GM12872 (cell line): ENCODE data around the gene HNRNPR.

ENCODE experiments used
- CTCF ChIP-seq: IDR thresholded peaks from 3 replicates; pipeline ENCODE4 v1.5.1; 2011; ENCODE audit warnings: low read depth, mild to moderate bottlenecking, low read length, moderate library complexity; ENCODE audit not compliant: insufficient read depth

Gene HNRNPR

GRCh38 chr1:23288671-23289070 is 55.4 kb downstream of the HNRNPR start:
- no peak for TF ChIP-seq CTCF

GRCh38 chr1:23288201-23288600 is 55.9 kb downstream of the HNRNPR start:
- no peak for TF ChIP-seq CTCF

- TF ChIP-seq CTCF: no peak
Measured at GRCh38 chr1:23286401-23286800, 57.7 kb downstream of the HNRNPR start.

GRCh38 chr1:23283667-23284602 is 60.1 kb downstream of the HNRNPR start:
- TF ChIP-seq CTCF: no peak

- TF ChIP-seq CTCF: no peak
Measured at GRCh38 chr1:23282957-23283356, 61.1 kb downstream of the HNRNPR start.

GRCh38 chr1:23278717-23279116 is 65.4 kb downstream of the HNRNPR start:
- TF ChIP-seq CTCF: no peak

GRCh38 chr1:23276531-23276930 is 67.6 kb downstream of the HNRNPR start:
- no peak for TF ChIP-seq CTCF
